Activated CD4-positive, CD25-positive, alpha-beta regulatory T cell treated with anti-CD3 and anti-CD28 coated beads, Interleukin-2, amount 50 U/mL, for 24 hours (primary cell): ENCODE measurements around the gene DIP2C.

Source experiments
- ATAC-seq, 2 donors: fragments of 150-1000 bp; cut with Tn5 transposase; one replicate each; pipeline ENCODE4 v1.10.0; 2021; ENCODE audit warnings: mild to moderate bottlenecking in 1 of 2, moderate library complexity in 1 of 2

DIP2C gene

GRCh38 chr10:247480-247879, 442.0 kb downstream of the DIP2C start:
- no peak for ATAC-seq

- no peak for ATAC-seq
Observed at GRCh38 chr10:246431-246830, 443.0 kb downstream of the DIP2C start.

- ATAC-seq: no peak
Observed at GRCh38 chr10:244227-244626, 445.2 kb downstream of the DIP2C start.

- no peak for ATAC-seq
Observed at GRCh38 chr10:241966-242643, 447.4 kb downstream of the DIP2C start.

- no peak for ATAC-seq
Observed at GRCh38 chr10:241451-241850, 448.0 kb downstream of the DIP2C start.

DNA sequence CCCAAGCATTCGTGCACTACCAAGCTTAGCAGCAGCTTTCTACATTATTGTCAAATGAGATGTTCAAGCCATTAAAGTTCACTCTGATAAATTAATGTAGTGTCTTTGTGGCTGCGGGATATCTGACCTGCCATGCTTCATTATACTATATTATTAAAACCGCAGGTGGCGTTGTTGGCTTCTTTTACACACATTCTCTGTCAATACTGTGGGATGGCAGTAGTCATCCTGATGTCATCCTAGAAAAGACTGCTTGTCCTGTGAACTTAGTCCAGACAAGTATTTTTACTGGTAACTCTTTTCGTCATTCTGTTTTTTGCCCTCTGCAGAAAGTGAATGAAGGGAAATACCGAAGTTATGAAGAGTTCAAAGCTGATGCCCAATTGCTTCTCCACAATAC, 450.4 kb downstream of the DIP2C start:
- no peak for ATAC-seq

DNA sequence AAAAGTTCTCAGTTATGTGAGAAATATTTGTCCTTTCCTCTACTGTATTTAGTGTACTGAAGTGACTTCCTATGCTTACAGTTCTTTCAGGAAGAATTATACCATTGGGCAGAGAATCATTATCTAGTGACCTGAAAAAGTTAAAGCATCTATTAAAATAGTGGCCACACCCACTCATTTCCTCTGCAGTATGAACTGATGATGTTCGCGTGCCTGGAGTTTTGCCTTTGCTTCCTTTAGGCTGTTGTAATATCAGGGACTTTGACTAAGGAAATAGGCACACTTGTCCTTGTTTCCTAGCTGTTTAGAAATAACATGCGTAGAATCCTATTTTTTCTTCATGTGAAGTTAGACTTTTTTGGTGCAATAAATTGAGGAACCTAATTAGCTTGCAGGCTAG, 453.6 kb downstream of the DIP2C start:
- ATAC-seq: no peak

DNA sequence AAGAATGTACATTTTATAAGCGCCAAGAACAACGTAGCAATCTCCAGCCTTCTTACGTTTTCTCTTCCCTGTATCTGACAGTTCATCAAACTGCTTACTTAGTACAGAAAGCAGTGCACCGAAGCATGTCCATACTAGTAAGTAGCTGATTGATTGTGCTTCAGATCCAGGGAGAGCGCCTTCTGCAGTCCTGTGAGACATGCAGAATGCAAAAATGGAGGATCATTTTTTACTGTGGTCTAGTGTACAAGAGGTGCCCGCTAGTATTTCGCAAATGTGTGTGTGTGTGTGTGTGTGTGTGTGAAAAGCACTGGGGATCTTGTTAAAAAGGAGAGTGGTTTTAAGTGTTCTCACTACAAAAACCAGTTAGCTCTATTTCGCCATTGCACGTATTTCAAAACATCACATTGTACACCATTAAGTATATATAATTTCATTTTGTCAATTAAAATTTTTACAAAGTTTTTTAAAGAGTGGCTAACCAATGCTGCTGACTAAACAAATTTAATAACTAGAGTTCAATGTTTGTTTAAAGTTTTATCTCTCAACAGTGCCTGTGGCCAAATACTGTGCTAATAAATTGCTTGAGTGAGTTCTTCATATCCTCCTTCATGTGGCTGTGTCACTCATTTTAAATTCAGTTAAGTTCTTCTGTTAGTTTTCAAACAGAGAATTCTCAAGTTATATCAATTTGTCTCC, 454.6 kb downstream of the DIP2C start:
- no peak for ATAC-seq

GRCh38 chr10:232878-233277, 456.6 kb downstream of the DIP2C start:
- no peak for ATAC-seq

GRCh38 chr10:232061-232460, 457.4 kb downstream of the DIP2C start:
- ATAC-seq: no peak

DNA sequence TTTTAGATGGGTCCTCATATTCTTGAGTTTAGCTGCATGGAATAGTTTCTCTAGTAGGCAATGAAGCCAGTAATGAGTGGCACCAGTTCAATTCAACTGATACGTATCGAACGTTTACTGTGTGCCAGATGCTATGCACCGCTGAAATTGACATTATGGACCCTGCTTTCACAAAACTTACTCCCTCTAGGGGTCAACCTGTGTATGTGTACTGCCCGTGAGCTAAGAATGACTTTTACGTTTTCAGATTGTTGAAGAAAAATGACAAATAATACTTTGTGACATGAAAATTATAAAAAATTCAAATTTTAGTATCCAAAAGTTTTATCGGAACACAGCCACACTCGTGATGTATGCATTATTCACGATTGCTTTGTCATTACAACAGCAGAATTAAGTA, 458.7 kb downstream of the DIP2C start:
- no peak for ATAC-seq

- ATAC-seq: no peak
Observed at GRCh38 chr10:228366-228765, 461.1 kb downstream of the DIP2C start.

DNA sequence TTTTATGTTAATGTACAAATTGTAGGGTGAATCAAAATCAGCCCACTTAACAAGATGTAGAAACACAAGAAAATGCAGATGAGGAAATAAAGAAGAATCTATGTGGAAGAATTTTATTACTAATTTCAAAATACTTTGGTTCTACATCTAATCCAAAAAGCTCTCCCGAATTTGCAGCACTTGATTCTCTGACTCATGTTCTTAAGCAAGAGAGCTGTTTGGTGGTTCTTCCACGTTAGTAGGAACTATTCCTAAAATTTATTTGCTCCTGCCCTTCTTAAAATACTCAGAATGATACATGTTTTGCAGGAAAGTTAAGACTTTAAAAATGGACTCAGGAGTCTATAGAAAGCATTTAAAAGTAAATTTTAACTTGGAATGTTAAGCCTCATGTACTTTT, 462.5 kb downstream of the DIP2C start:
- ATAC-seq: no peak

DNA sequence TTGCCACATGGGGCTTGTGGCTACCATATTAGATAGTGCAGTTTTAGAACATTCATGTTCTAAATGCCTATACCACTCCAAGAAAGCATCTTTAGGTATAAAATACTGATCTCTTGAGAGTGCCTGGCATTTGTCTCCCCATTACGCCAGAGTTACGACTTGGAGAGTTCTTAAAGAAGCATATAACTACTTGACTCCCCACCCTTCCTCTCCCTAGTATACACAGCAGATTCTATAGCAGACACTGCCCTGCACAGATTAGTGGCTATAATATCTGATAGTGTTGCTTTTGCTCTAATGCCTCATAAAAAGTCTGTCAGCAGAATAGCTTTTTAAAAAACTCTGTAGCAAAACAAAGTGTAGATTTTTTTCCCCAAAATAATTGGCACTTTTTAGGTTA, 463.4 kb downstream of the DIP2C start:
- ATAC-seq: no peak

GRCh38 chr10:224571-224970, 464.9 kb downstream of the DIP2C start:
- no peak for ATAC-seq
